Activated CD8-positive, alpha-beta T cell treated with anti-CD3 and anti-CD28 coated beads for 36 hours (primary cell): ENCODE measurements around the gene ENPP3. TPM values are rescaled to one million over a fixed set of nuclear protein-coding genes. Genes with fewer than 3 reads are reported as not detected.

ENCODE experiments used
- ATAC-seq: fragments of 200-7000 bp; cut with Tn5 transposase; one replicate; pipeline ENCODE4 v1.10.0; 2021; ENCODE audit warnings: mild to moderate bottlenecking, moderate library complexity
- CTCF ChIA-PET: fragments of 350-600 bp; sonication (Branson Sonifier 250); formaldehyde crosslinking; loops from one replicate; lab custom pipeline; 2021; ENCODE audit warnings: antibody characterized with exemption; lab: Charles Lee
- POLR2A ChIA-PET: fragments of 350-600 bp; sonication (Branson Sonifier 250); formaldehyde crosslinking; loops from one replicate; lab custom pipeline; 2021; ENCODE audit warnings: antibody characterized with exemption; lab: Charles Lee
- DNase-seq: peaks from one replicate; pipeline ENCODE4 v3.0.0-alpha.2; 2020
- H3K27ac Mint-ChIP-seq: one replicate; pipeline ENCODE4 v1.8.0; 2021; ENCODE audit warnings: mild to moderate bottlenecking, mixed read lengths
- H3K27me3 Mint-ChIP-seq: one replicate; pipeline ENCODE4 v1.8.0; 2021; ENCODE audit warnings: mixed read lengths
- H3K36me3 Mint-ChIP-seq: one replicate; pipeline ENCODE4 v1.8.0; 2021; ENCODE audit warnings: low read depth, mixed read lengths
- H3K4me1 Mint-ChIP-seq: one replicate; pipeline ENCODE4 v1.8.0; 2021; ENCODE audit warnings: low read depth, mixed read lengths
- H3K4me3 Mint-ChIP-seq: one replicate; pipeline ENCODE4 v1.8.0; 2021; ENCODE audit warnings: mild to moderate bottlenecking, moderate library complexity, mixed read lengths
- H3K9me3 Mint-ChIP-seq: one replicate; pipeline ENCODE4 v1.8.0; 2021; ENCODE audit warnings: mixed read lengths
- CTCF ChIP-seq: fragments of 200-600 bp; IDR thresholded peaks from one replicate; pipeline ENCODE4 v1.8.0; 2022; ENCODE audit warnings: antibody characterized with exemption, mild to moderate bottlenecking
- intact Hi-C: fragments of 100-400 bp; cut with micrococcal nuclease; formaldehyde crosslinking; loops from one replicate; pipeline ENCODE4 v1.10.0; 2022
- total RNA-seq, 2 experiments: library from RNA; stranded (reverse); gene quantifications; one replicate each; pipeline ENCODE4 v1.2.3, GENCODE V29; 2021

Gene ENPP3
- total RNA-seq, 2 experiments from 2014 or later: 0.49 to 0.79 TPM

GRCh38 chr6:131685266-131685780 lies 48.2 kb downstream of the ENPP3 start:
- Mint-ChIP-seq H3K36me3 (no peaks in the 10 kb centered on the region), H3K4me3 (no peak overlapping the region), H3K27ac (no peak overlapping the region), H3K27me3 (peaks cover 3% of the 10 kb centered on the region), H3K4me1 (peaks cover 13% of the 10 kb centered on the region), H3K9me3 (no peaks in the 10 kb centered on the region)
- DNase-seq (peak; percentile 61), ATAC-seq (peak; percentile 75)
- POLR2A ChIA-PET: no interaction called here
- intact Hi-C loops: loop anchor here (2.0 kb wide), 1 partner anchor 225 kb away; no protein-coding TSS in a partner anchor
- no peak for TF ChIP-seq CTCF
- CTCF ChIA-PET: interaction anchor here (1.2 to 5.8 kb wide), 3 partner anchors 10 to 225 kb away, joined by 3 to 24 read pairs (median 11); partner anchors contain the start of gene MED23

GRCh38 chr6:131687022-131687421 lies 49.9 kb downstream of the ENPP3 start:
- peaks cover 5% of the 10 kb centered on the region for H3K27me3 Mint-ChIP-seq
- no peaks in the 10 kb centered on the region for H3K9me3 Mint-ChIP-seq
- no peaks in the 10 kb centered on the region for H3K36me3 Mint-ChIP-seq
- DNase-seq (no peak), ATAC-seq (no peak)
- ChIA-PET CTCF (interaction anchor here (1.5 to 5.8 kb wide), 2 partner anchors 59 to 237 kb away, joined by 3 to 24 read pairs; partner anchors contain the start of gene MED23), POLR2A (no interaction called here)
- no peak for TF ChIP-seq CTCF
- intact Hi-C loops: no loop called here
- no peak overlapping the region for H3K27ac Mint-ChIP-seq
- H3K4me3 Mint-ChIP-seq: no peak overlapping the region
- H3K4me1 Mint-ChIP-seq: peaks cover 13% of the 10 kb centered on the region

- ATAC-seq: peak; percentile 66
These were observed 51.2 kb downstream of the ENPP3 start for GRCh38 chr6:131688286-131688685.

GRCh38 chr6:131692031-131692430 lies 54.9 kb downstream of the ENPP3 start:
- intact Hi-C loops: loop anchor here (10.0 kb wide), 1 partner anchor 93 kb away; no protein-coding TSS in a partner anchor
- CTCF ChIA-PET: no interaction called here
- H3K36me3 Mint-ChIP-seq: no peaks in the 10 kb centered on the region
- ATAC-seq (no peak), DNase-seq (no peak)
- H3K4me3 Mint-ChIP-seq: no peak overlapping the region
- peaks cover 2% of the 10 kb centered on the region for H3K27me3 Mint-ChIP-seq
- POLR2A ChIA-PET: no interaction called here
- H3K4me1 Mint-ChIP-seq: peaks cover 6% of the 10 kb centered on the region
- TF ChIP-seq CTCF: no peak
- no peaks in the 10 kb centered on the region for H3K9me3 Mint-ChIP-seq
- no peak overlapping the region for H3K27ac Mint-ChIP-seq

More at GRCh38 chr6:131688286-131688685, 51.2 kb downstream of the ENPP3 start:
- peak; percentile 7 for DNase-seq
- Mint-ChIP-seq H3K4me3 (no peak overlapping the region), H3K27me3 (peaks cover 2% of the 10 kb centered on the region), H3K4me1 (peaks cover 13% of the 10 kb centered on the region), H3K27ac (no peak overlapping the region), H3K36me3 (no peaks in the 10 kb centered on the region), H3K9me3 (no peaks in the 10 kb centered on the region)
- ChIA-PET POLR2A (no interaction called here), CTCF (interaction anchor here (1.4 to 5.8 kb wide), 4 partner anchors 60 to 235 kb away, joined by 3 to 24 read pairs (median 6); partner anchors contain the start of gene MED23)
- TF ChIP-seq CTCF: no peak
- intact Hi-C loops: no loop called here

GRCh38 chr6:131692589-131692988 lies 55.5 kb downstream of the ENPP3 start:
- intact Hi-C loops: loop anchor here (10.0 kb wide), 1 partner anchor 92 kb away; no protein-coding TSS in a partner anchor
- no peak for DNase-seq
- CTCF ChIA-PET: interaction anchor here (3.7 kb wide), 1 partner anchor 218 kb away, joined by 44 read pairs; no protein-coding TSS in a partner anchor

More at GRCh38 chr6:131692589-131692988, 55.5 kb downstream of the ENPP3 start:
- Mint-ChIP-seq H3K36me3 (no peaks in the 10 kb centered on the region), H3K27ac (no peak overlapping the region), H3K4me1 (peaks cover 6% of the 10 kb centered on the region), H3K27me3 (peaks cover 2% of the 10 kb centered on the region), H3K4me3 (no peak overlapping the region), H3K9me3 (no peaks in the 10 kb centered on the region)
- POLR2A ChIA-PET: no interaction called here
- TF ChIP-seq CTCF: no peak
- no peak for ATAC-seq
